A673 (cell line): ENCODE measurements around the gene CDC20B. TPM values are rescaled to one million over a fixed set of nuclear protein-coding genes. Genes with fewer than 3 reads are reported as not detected.

Experiments
- BruUV-seq: library from RNA; stranded (reverse); fragments of 400-500 nt; replicated peaks from 2 replicates; lab custom pipeline; 2021; lab: Mats Ljungman, UMichigan
- CTCF ChIA-PET: fragments of 300-600 bp; sonication (Branson Sonifier 250); formaldehyde crosslinking; loops from one replicate; lab custom pipeline; 2022; ENCODE audit warnings: antibody characterized with exemption; lab: Charles Lee
- POLR2A ChIA-PET: fragments of 300-600 bp; sonication (Branson Sonifier 250); formaldehyde crosslinking; loops from one replicate; lab custom pipeline; 2022; ENCODE audit warnings: antibody characterized with exemption; ENCODE audit not compliant: low non-redundant PET; lab: Charles Lee
- DNase-seq: peaks from one replicate; pipeline ENCODE4 v3.0.0-alpha.2; 2015; ENCODE audit warnings: low spot score
- H3K27ac ChIP-seq: fragments of 200-600 bp; sonication (generic); 2 replicates; pipeline ENCODE4 v1.5.1; 2016; ENCODE audit warnings: mixed run types, low read depth, mild to moderate bottlenecking, mixed read lengths, antibody characterized with exemption, low read length; ENCODE audit not compliant: poor library complexity, severe bottlenecking
- H3K27me3 ChIP-seq: fragments of 200-600 bp; sonication (generic); replicated peaks from 2 replicates; pipeline ENCODE4 v1.6.1; 2017; ENCODE audit warnings: mixed run types, low read depth, mild to moderate bottlenecking, mixed read lengths, antibody characterized with exemption, low read length; ENCODE audit not compliant: insufficient read depth, poor library complexity
- H3K36me3 ChIP-seq: fragments of 200-600 bp; sonication (generic); 2 replicates; pipeline ENCODE4 v1.6.1; 2016; ENCODE audit warnings: mixed run types, mild to moderate bottlenecking, mixed read lengths, antibody characterized with exemption, low read length; ENCODE audit not compliant: insufficient read depth, poor library complexity, severe bottlenecking
- H3K4me1 ChIP-seq: fragments of 200-600 bp; sonication (generic); 2 replicates; pipeline ENCODE4 v1.6.1; 2017; ENCODE audit warnings: mixed run types, mild to moderate bottlenecking, mixed read lengths, antibody characterized with exemption, low read length; ENCODE audit not compliant: insufficient read depth, poor library complexity, severe bottlenecking
- H3K4me3 ChIP-seq: fragments of 200-600 bp; sonication (generic); 2 replicates; pipeline ENCODE4 v1.5.1; 2016; ENCODE audit warnings: low read depth, mixed run types, mild to moderate bottlenecking, mixed read lengths, low read length; ENCODE audit not compliant: poor library complexity, severe bottlenecking
- H3K9me3 ChIP-seq: fragments of 200-600 bp; sonication (generic); 2 replicates; pipeline ENCODE4 v1.6.1; 2016; ENCODE audit warnings: mixed run types, low read depth, mild to moderate bottlenecking, mixed read lengths, antibody characterized with exemption, low read length; ENCODE audit not compliant: poor library complexity, severe bottlenecking
- EZH2 ChIP-seq: fragments of 200-600 bp; sonication (generic); IDR thresholded peaks from 2 replicates; pipeline ENCODE4 v1.6.1; 2017; ENCODE audit warnings: borderline replicate concordance, low read depth, mild to moderate bottlenecking, mixed read lengths, antibody characterized with exemption, low read length; ENCODE audit not compliant: poor library complexity, severe bottlenecking
- intact Hi-C: fragments of 100-400 bp; cut with micrococcal nuclease; formaldehyde crosslinking; loops from one replicate; pipeline ENCODE4 v1.10.0; 2022; ENCODE audit not compliant: unreplicated experiment
- total RNA-seq: library from RNA; stranded (reverse); gene quantifications from 2 replicates; pipeline ENCODE4 v1.2.3, GENCODE V29; 2021
- TF ChIP-seq, protein P1 (sequence below): fragments of 300-800, 200-600 bp; sonication (generic); conservative IDR thresholded peaks from 2 replicates; pipeline ENCODE4 v1.5.1; 2017; ENCODE audit warnings: low read depth, mild to moderate bottlenecking, antibody characterized with exemption, low read length, moderate library complexity, mixed read lengths

CDC20B gene
- total RNA-seq, 1 experiment from 2014 or later = not detected

DNA sequence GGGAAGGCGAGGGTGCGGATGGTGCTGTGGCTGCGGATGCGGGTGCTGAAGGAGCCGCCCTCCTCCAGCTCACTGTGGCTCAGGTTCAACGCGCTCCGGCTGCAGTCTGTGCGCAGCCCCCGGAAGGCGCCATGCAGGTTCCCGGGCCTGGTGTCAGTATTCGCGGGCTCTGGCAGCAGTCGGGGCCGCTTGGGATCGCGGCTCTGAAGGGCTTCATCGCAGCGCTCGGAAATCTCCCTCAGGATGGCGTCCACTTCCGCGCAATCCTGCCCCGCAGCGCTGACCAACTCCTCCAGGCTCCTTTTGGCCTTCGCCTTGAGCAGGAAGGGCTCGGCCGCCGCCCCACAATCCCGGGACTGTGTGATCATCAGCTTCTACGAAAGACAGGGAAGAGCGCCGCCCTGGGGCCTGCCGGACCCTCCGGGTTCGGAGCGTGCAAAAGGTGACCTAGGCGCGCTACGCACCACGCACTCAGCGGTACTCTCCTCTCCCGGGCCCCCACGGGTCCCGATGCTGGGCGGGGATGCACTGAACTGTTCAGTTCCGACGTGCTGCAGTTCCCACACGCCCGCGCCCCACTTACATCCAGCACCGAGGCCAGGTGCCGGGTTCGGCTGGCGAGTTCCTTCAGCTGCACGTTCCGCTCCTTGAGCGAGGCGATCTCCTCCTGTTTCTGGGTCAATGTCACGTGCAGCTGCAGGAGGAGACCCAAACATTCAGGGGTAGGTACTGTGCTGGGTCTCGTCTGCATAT, 47.6 kb upstream of the CDC20B start:
- H3K27ac ChIP-seq = no peak overlapping the region
- BruUV-seq = no TSS peak
- DNase-seq = no peak
- no peak overlapping the region for H3K4me3 ChIP-seq
- no peaks in the 10 kb centered on the region for H3K36me3 ChIP-seq
- no peaks in the 10 kb centered on the region for H3K27me3 ChIP-seq
- CTCF ChIA-PET = no interaction called here
- no peaks in the 10 kb centered on the region for H3K4me1 ChIP-seq
- POLR2A ChIA-PET = no interaction called here
- intact Hi-C loops = no loop called here
- TF ChIP-seq, protein P1, sequence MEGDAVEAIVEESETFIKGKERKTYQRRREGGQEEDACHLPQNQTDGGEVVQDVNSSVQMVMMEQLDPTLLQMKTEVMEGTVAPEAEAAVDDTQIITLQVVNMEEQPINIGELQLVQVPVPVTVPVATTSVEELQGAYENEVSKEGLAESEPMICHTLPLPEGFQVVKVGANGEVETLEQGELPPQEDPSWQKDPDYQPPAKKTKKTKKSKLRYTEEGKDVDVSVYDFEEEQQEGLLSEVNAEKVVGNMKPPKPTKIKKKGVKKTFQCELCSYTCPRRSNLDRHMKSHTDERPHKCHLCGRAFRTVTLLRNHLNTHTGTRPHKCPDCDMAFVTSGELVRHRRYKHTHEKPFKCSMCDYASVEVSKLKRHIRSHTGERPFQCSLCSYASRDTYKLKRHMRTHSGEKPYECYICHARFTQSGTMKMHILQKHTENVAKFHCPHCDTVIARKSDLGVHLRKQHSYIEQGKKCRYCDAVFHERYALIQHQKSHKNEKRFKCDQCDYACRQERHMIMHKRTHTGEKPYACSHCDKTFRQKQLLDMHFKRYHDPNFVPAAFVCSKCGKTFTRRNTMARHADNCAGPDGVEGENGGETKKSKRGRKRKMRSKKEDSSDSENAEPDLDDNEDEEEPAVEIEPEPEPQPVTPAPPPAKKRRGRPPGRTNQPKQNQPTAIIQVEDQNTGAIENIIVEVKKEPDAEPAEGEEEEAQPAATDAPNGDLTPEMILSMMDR = no peak
- no peak for TF ChIP-seq EZH2
- H3K9me3 ChIP-seq = no peaks in the 10 kb centered on the region

DNA sequence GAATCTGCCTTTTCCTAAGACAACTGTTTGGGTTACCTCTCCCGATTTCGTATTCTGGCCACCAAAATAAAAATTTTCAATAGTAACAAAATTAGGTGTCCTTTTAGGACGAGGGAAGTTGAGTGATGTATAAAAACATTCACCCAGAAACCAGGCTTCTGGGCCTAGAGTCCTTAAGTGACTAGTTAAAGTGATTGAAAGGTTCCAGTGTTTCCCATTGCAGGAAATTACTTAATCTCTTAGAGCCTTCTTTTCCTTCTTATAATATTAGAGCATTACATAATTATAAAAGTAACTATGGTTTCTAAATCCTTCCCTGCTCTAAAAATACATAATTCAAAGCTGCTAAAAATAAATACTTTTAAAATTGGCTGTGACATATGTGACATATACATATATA, 46.8 kb upstream of the CDC20B start:
- Histone ChIP-seq H3K27me3 (no peaks in the 10 kb centered on the region), H3K4me1 (no peaks in the 10 kb centered on the region), H3K9me3 (no peaks in the 10 kb centered on the region), H3K27ac (no peak overlapping the region), H3K36me3 (no peaks in the 10 kb centered on the region), H3K4me3 (no peak overlapping the region)
- BruUV-seq = no TSS peak
- ChIA-PET POLR2A (no interaction called here), CTCF (no interaction called here)
- DNase-seq = no peak
- TF ChIP-seq, protein P1 = no peak
- no peak for TF ChIP-seq EZH2
- intact Hi-C loops = no loop called here

DNA sequence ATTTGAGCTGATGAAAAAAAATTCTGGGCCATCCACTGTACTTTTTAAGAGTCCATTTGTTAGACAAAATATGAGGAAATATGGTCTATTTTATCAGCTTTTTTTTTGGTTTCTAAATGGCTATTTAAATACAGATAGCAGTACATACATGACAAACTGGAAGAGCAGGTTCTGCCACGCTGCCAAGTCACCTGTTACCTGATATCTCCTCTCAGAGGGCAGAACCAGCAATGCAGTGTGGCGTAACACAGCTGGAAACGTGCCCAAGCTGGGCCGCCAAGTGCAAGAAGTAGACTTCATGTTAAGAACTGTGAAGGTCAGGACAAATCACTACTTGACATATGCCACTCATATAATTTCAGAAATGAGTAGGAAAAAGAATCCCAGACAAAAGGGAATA, 46.0 kb upstream of the CDC20B start:
- Histone ChIP-seq H3K4me3 (no peak overlapping the region), H3K4me1 (no peaks in the 10 kb centered on the region), H3K9me3 (no peaks in the 10 kb centered on the region), H3K27me3 (no peaks in the 10 kb centered on the region), H3K36me3 (no peaks in the 10 kb centered on the region), H3K27ac (no peak overlapping the region)
- ChIA-PET CTCF (no interaction called here), POLR2A (no interaction called here)
- TF ChIP-seq, protein P1 = no peak
- TF ChIP-seq EZH2 = no peak
- BruUV-seq = no TSS peak
- intact Hi-C loops = no loop called here
- no peak for DNase-seq
